Suprapubic skin (tissue), 4 donors: ENCODE data around the gene SCCPDH. TPM values are rescaled to one million over a fixed set of nuclear protein-coding genes. Genes with fewer than 3 reads are reported as not detected.
"Not testable (repeated sequence)": the region's sequence is repeated elsewhere in the genome, so short reads cannot be mapped to it uniquely, and the experiment has no call there.

Source experiments
- DNase-seq, 2 donors: peaks; one replicate each; pipeline ENCODE4 v3.0.0-alpha.2; 2019; ENCODE audit warnings: low spot score in 2 of 2
- H3K27ac ChIP-seq: fragments of 200-600 bp; sonication (generic); one replicate; pipeline ENCODE4 v1.5.1; 2019
- H3K27me3 ChIP-seq: fragments of 200-600 bp; sonication (generic); one replicate; pipeline ENCODE4 v1.5.1; 2019
- H3K36me3 ChIP-seq: fragments of 200-600 bp; sonication (generic); one replicate; pipeline ENCODE4 v1.5.1; 2019
- H3K4me1 ChIP-seq: fragments of 200-600 bp; sonication (generic); one replicate; pipeline ENCODE4 v1.5.1; 2019
- H3K4me3 ChIP-seq: fragments of 200-600 bp; sonication (generic); one replicate; pipeline ENCODE4 v1.5.1; 2019; ENCODE audit warnings: mild to moderate bottlenecking
- H3K9me3 ChIP-seq: fragments of 200-600 bp; sonication (generic); one replicate; pipeline ENCODE4 v1.5.1; 2019
- EP300 ChIP-seq: sonication (generic); formaldehyde crosslinking; IDR thresholded peaks from one replicate; pipeline ENCODE4 v1.6.1; 2017; ENCODE audit warnings: antibody characterized with exemption
- POLR2A ChIP-seq, 2 donors: fragments of 450-650 bp; IDR thresholded peaks; one replicate each; pipeline ENCODE4 v1.6.1; 2017; ENCODE audit warnings: antibody characterized with exemption in 2 of 2, mild to moderate bottlenecking in 2 of 2, moderate library complexity in 2 of 2
- POLR2AphosphoS5 ChIP-seq, 3 donors: sonication (generic); formaldehyde crosslinking; IDR thresholded peaks; one replicate each; pipeline ENCODE4 v1.6.1; 2017; ENCODE audit warnings: antibody characterized with exemption in 3 of 3
- WGBS: methylation state at CpG from one replicate; pipeline ENCODE4 v1.1.5; 2018; 5-methylcytosine and 5-hydroxymethylcytosine counted together
- total RNA-seq, 4 donors: library from RNA; depleted of rRNA; stranded (reverse); fragments of >200 nt; gene quantifications; one replicate each; pipeline ENCODE4 v1.1.0, GENCODE V29; 2016
- TF ChIP-seq, protein P1 (sequence below), 2 donors: fragments of 200-600 bp in 1 of 2; fragments of 450-650 bp in 1 of 2; sonication (generic) in 1 of 2; IDR thresholded peaks; one replicate each; pipeline ENCODE4 v1.5.1; 2016 to 2019; ENCODE audit warnings: antibody characterized with exemption in 2 of 2, mild to moderate bottlenecking in 1 of 2, moderate library complexity in 1 of 2

Gene SCCPDH
- total RNA-seq, 4 donors from 2014 or later = 4.0 to 11.2 (median 10.0) TPM

DNA sequence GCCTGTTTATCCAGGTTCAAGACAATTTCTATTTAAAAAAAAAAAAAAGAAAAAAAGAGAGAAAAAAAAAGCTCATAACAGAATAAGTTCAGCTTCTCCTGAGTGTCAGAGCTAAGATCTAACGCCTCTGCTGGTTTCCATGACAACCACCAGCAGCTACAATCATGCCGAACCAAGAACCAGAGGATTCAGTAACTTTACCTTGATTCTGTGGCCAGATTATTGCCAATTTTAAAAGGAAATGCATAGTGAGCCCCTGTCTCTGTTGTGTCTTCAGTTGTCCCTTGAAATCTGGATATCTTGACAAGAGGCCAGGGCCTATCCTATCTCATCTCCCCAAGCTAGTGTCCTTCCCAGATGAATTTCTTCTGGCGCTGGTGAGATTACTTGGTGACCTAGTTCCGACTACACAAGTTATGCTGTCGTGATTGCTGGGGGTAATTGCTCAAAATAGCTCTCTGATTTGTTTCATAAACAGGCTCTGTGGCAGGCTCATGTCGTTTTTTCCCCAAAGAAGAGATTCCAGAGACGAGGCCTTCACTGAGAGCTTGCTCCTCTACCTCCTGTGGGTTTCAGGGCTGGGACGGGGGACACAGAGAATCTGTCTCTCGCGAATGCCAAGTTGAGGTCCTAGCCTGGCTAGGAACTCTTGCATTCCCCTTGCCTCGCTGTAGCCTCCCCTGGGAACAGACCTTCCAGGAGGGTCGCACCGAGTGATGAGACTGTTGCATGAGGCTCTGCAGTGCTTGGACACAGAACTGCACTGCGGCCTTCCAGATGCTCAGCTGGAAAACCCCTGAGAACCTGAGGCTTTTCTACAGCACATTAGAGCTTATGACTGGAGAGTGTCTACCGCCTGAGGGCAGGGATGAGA is 32.4 kb upstream of the SCCPDH start:
- TF ChIP-seq POLR2AphosphoS5 (IDR thresholded peaks at IDR 0.05) (no peak), EP300 (no peak), POLR2A (IDR thresholded peaks at IDR 0.05) (no peak)
- TF ChIP-seq, protein P1, sequence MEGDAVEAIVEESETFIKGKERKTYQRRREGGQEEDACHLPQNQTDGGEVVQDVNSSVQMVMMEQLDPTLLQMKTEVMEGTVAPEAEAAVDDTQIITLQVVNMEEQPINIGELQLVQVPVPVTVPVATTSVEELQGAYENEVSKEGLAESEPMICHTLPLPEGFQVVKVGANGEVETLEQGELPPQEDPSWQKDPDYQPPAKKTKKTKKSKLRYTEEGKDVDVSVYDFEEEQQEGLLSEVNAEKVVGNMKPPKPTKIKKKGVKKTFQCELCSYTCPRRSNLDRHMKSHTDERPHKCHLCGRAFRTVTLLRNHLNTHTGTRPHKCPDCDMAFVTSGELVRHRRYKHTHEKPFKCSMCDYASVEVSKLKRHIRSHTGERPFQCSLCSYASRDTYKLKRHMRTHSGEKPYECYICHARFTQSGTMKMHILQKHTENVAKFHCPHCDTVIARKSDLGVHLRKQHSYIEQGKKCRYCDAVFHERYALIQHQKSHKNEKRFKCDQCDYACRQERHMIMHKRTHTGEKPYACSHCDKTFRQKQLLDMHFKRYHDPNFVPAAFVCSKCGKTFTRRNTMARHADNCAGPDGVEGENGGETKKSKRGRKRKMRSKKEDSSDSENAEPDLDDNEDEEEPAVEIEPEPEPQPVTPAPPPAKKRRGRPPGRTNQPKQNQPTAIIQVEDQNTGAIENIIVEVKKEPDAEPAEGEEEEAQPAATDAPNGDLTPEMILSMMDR (IDR thresholded peaks at IDR 0.05) = no peak
- Histone ChIP-seq H3K4me3 (no peak overlapping the region), H3K27ac (no peak overlapping the region), H3K9me3 (no peaks in the 10 kb centered on the region), H3K4me1 (peaks cover 17% of the 10 kb centered on the region), H3K36me3 (no peaks in the 10 kb centered on the region), H3K27me3 (no peaks in the 10 kb centered on the region)
- DNase-seq = no peak
- 64% methylated on average over 15 of the region's 15 CpGs for WGBS

GRCh38 chr1:246694213-246694895 is 29.9 kb upstream of the SCCPDH start:
- not testable (repeated sequence) for H3K36me3 ChIP-seq, H3K27ac ChIP-seq, H3K27me3 ChIP-seq, DNase-seq, H3K9me3 ChIP-seq, H3K4me3 ChIP-seq
- H3K4me1 ChIP-seq = peaks cover 22% of the 10 kb centered on the region
- 85% methylated on average over 10 of the region's 10 CpGs for WGBS

GRCh38 chr1:246695136-246695535 is 29.1 kb upstream of the SCCPDH start:
- Histone ChIP-seq H3K4me3 (no peak overlapping the region), H3K4me1 (peaks cover 15% of the 10 kb centered on the region), H3K27me3 (no peaks in the 10 kb centered on the region), H3K27ac (no peak overlapping the region), H3K36me3 (no peaks in the 10 kb centered on the region), H3K9me3 (no peaks in the 10 kb centered on the region)
- TF ChIP-seq EP300 (no peak), POLR2AphosphoS5 (IDR thresholded peaks at IDR 0.05) (no peak), POLR2A (IDR thresholded peaks at IDR 0.05) (no peak)
- TF ChIP-seq, protein P1 (IDR thresholded peaks at IDR 0.05) = no peak
- WGBS = 53% methylated on average over 3 of the region's 3 CpGs
- DNase-seq = no peak

DNA sequence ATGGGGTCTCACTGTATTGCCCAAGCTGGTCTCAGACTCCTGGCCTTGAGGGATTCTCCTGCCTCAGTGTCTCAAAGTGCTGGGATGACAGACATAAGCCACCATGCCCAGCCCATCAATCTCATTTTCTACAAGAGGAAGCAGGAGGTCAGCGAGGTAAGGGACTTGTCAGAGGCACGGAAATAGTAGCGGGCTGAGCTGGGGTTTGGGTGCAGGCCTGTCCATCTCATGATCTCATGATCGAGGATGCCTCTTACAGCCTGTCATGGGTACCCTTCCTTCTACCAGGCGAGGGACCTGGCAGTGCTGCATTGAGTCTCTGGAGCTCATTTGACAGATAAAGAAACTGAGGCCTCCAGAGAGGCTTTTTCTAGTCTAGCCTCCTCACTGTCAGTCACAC is 28.5 kb upstream of the SCCPDH start:
- no peak overlapping the region for H3K4me3 ChIP-seq
- peak in 1 of 2 donors; percentile 58 for DNase-seq
- no peaks in the 10 kb centered on the region for H3K36me3 ChIP-seq
- H3K27me3 ChIP-seq = no peaks in the 10 kb centered on the region
- H3K4me1 ChIP-seq = peaks cover 14% of the 10 kb centered on the region
- H3K9me3 ChIP-seq = no peaks in the 10 kb centered on the region
- H3K27ac ChIP-seq = no peak overlapping the region
- 98% methylated on average over 5 of the region's 5 CpGs for WGBS
- TF ChIP-seq EP300 (no peak), POLR2A (IDR thresholded peaks at IDR 0.05) (no peak), POLR2AphosphoS5 (IDR thresholded peaks at IDR 0.05) (no peak)
- TF ChIP-seq, protein P1 (IDR thresholded peaks at IDR 0.05) = no peak

DNA sequence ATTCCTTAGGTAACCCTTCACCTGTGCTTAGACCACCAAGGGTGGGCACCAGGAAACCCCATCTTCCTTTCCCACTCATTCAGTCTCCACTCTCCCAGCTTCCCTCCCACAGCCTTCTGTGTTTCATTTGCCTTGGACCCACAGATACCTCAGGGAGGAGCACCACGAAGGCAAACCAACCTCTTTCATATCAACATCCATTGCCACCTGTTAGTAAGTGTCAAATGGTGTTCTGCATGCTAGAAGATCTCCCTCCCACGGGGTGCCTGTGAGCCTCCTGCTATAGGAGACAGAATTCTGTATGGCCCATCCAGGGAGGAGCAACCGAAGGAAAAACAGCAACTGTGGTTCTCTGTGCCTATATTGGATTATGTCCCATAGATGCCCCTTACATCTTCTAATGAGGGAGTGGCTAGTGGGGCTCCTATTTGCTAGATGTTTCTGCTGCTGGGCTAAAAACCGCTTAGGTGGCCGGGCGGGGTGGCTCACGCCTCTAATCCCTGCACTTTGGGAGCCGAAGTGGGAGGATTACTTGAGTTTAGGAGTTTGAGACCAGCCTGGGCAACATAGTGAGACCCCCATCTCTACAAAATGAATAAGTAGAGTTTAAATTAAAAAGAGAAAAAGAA is 25.6 kb upstream of the SCCPDH start:
- H3K9me3 ChIP-seq = no peaks in the 10 kb centered on the region
- peak in 1 of 2 donors; percentile 63 for DNase-seq
- peak overlapping the region; percentile 28 for H3K4me3 ChIP-seq
- peaks cover 16% of the 10 kb centered on the region for H3K4me1 ChIP-seq
- no peak overlapping the region for H3K27ac ChIP-seq
- 59% methylated on average over 8 of the region's 8 CpGs for WGBS
- no peak for TF ChIP-seq EP300
- no peaks in the 10 kb centered on the region for H3K36me3 ChIP-seq
- no peaks in the 10 kb centered on the region for H3K27me3 ChIP-seq
